AG08395 (cell line): ENCODE data around the gene PPM1J.
"Not testable (repeated sequence)": the region's sequence is repeated elsewhere in the genome, so short reads cannot be mapped to it uniquely, and the experiment has no call there.

Experiments used
- DNase-seq: peaks from one replicate; pipeline ENCODE4 v3.0.0; 2012; ENCODE audit warnings: mixed read lengths, low spot score

The PPM1J gene

GRCh38 chr1:112715264-112716053 is at the start of gene PPM1J:
TSS of gene PPM1J (minus strand) at chr1:112715332. CDS start at chr1:112715301, 31 bp downstream.
- peak; percentile 97 for DNase-seq

- DNase-seq, result peak; percentile 36
Measured at GRCh38 chr1:112762541-112763500, 47.7 kb upstream of the PPM1J start.

GRCh38 chr1:112761714-112762480 is 46.8 kb upstream of the PPM1J start:
- DNase-seq, result no peak

- no peak for DNase-seq
Measured at GRCh38 chr1:112759228-112759627, 44.1 kb upstream of the PPM1J start.

- no peak for DNase-seq
Measured at GRCh38 chr1:112754116-112754628, 39.0 kb upstream of the PPM1J start.

GRCh38 chr1:112748396-112748795 is 33.3 kb upstream of the PPM1J start:
- DNase-seq, result no peak

- peak; percentile 78 for DNase-seq
Measured at GRCh38 chr1:112744009-112744578, 29.0 kb upstream of the PPM1J start.

- DNase-seq, result no peak
Measured at GRCh38 chr1:112743174-112744008, 28.3 kb upstream of the PPM1J start.

GRCh38 chr1:112737573-112737972 is 22.4 kb upstream of the PPM1J start:
- DNase-seq, result no peak

- DNase-seq, result peak; percentile 83
Measured at GRCh38 chr1:112735752-112736151, 20.6 kb upstream of the PPM1J start.

- DNase-seq, result no peak
Measured at GRCh38 chr1:112731451-112731850, 16.3 kb upstream of the PPM1J start.

GRCh38 chr1:112729909-112730308 is 14.8 kb upstream of the PPM1J start:
- no peak for DNase-seq

DNA sequence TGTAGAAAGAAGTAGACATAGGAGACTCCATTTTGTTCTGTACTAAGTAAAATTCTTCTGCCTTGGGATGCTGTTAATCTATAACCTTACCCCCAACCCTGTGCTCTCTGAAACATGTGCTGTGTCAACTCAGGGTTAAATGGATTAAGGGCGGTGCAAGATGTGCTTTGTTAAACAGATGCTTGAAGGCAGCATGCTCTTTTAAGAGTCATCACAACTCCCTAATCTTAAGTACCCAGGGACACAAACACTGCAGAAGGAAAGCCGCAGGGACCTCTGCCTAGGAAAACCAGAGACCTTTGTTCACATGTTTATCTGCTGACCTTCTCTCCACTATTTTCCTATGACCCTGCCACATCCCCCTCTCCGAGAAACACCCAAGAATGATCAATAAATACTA is 13.9 kb upstream of the PPM1J start:
- DNase-seq, result not testable (repeated sequence)

DNA sequence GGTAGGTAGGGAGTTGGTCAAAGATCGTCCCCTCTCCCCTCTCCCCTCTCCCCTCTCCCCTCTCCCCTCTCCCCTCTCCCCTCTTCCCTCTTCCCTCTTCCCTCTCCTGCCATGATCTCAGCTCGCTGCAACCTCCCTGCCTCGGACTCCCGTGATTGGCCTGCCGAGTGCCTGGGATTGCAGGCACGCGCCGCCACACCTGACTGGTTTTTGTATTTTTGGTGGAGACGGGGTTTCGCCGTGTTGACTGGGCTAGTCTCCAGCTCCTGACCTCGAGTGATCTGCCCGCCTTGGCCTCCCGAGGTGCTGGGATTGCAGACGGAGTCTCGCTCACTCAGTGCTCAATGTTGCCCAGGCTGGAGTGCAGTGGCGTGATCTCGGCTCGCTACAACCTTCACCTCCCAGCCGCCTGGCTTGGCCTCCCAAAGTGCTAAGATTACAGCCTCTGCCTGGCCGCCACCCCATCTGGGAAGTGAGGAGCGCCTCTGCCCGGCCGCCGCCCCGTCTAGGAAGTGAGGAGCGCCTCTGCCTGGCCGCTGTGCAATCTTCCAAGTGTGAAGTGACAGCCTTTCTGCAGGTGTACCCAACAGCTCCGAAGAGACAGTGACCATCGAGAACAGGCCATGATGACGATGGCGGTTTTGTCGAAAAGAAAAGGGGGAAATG is 13.3 kb upstream of the PPM1J start:
- not testable (repeated sequence) for DNase-seq

DNA sequence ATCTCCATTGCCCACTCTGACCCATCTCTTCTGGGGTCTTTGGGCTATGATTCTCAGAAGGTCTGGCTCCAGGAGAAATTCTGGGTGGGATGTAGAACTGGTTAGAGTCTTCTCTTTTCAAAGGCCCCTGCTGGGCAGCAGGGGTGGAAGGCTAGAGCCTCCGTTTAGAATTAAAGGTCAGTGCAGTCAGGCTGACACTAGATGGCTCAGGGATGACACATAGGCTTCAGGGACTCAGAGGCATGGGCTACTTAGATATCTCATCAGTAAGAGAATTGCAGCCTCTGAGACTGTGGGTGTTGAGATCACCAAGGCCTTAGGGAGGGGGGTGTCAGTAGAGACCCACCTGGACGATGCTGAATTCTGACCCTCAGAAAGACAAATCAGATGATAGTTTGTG is 12.6 kb upstream of the PPM1J start:
- DNase-seq, result peak; percentile 45

DNA sequence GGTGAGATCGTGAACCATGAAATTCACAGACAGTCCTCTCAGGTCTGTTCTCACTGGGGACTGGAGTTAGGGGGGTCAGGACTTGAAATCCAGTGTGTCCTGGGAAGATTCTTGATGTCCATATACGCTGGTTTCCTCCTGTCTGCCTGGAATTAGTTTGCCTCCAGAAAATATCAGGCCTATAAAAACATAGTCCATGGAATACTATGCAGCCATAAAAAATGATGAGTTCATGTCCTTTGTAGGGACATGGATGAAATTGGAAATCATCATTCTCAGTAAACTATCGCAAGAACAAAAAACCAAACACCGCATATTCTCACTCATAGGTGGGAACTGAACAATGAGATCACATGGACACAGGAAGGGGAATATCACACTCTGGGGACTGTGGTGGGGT is 9.1 kb upstream of the PPM1J start:
- DNase-seq, result not testable (repeated sequence)

GRCh38 chr1:112723511-112723839 is 8.3 kb upstream of the PPM1J start:
- no peak for DNase-seq

DNA sequence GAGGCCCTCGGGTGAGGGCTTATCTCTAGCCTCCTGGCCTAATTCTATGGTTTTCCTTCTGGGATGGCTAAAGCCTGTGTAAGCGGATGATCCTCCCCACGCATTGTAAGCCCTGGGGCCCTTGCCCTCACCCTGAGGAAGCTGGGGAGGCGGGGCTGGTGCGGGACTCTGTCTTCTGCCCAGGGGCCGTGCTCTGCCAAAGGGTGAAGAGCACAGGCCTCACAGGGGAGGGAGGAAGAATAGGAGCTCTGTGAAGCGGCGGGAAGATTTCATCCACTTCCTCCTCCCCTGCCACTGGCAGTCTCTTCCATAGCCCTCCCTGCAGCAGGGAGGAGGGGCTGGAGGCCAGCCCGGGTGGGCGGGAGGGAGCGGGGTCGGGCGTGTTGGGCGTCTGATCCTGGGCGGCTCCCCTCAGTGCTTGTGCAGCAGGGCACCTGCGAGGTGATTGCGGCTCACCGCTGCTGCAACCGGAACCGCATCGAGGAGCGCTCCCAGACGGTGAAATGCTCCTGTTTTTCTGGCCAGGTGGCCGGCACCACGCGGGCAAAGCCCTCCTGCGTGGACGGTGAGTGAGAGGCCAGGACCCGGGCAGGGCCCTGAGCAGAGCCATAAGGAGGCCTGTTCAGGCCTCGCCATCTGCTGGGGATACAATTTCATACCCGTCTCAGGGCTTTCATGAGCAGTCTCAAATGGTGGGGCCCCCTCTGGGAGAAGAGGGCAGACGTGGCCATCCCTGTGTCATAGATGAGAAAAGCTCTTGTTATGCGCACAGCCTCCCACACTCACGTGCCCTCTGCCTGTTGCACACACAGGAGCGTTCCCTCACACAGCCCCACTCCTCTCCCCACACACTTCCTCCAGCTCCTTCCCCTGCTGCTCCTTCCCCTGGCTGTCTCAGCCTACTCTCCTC is 7.7 kb upstream of the PPM1J start:
- DNase-seq, result no peak

DNA sequence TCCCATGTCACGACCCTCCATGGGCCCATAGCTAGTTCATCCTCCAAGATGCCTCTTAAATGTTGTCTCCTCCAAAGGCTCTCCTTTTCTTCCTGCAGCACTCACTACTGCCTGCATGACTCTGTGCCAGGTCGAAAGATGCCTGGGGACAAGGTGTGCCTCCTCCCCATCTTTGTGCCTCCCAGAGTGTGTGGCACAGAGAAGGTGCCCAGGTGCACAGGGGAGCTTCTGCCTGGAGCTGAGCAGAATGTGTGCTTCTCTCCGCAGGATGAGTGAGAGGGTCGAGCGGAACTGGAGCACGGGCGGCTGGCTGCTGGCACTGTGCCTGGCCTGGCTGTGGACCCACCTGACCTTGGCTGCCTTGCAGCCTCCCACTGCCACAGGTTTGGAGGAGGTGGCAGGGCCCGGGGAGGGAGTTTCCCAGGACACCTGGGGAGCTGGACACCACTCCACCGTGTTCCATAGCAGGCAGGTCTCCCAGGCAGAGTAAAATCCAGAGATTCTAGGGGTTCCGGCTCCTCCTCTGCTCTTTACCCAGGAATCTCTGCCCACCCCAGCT is 6.9 kb upstream of the PPM1J start:
- no peak for DNase-seq
